Stimulated activated CD8-positive, alpha-beta memory T cell treated with anti-CD3 and anti-CD28 coated beads, Interleukin-12 subunit alpha, Interleukin-12 subunit beta, amount 100 ng/mL, for 1 hour (primary cell): ENCODE results near the gene CACNB2.

Experiments
- DNase-seq: peaks from one replicate; pipeline ENCODE4 v3.0.0-alpha.2; 2020; ENCODE audit warnings: low read depth

The CACNB2 gene

DNA sequence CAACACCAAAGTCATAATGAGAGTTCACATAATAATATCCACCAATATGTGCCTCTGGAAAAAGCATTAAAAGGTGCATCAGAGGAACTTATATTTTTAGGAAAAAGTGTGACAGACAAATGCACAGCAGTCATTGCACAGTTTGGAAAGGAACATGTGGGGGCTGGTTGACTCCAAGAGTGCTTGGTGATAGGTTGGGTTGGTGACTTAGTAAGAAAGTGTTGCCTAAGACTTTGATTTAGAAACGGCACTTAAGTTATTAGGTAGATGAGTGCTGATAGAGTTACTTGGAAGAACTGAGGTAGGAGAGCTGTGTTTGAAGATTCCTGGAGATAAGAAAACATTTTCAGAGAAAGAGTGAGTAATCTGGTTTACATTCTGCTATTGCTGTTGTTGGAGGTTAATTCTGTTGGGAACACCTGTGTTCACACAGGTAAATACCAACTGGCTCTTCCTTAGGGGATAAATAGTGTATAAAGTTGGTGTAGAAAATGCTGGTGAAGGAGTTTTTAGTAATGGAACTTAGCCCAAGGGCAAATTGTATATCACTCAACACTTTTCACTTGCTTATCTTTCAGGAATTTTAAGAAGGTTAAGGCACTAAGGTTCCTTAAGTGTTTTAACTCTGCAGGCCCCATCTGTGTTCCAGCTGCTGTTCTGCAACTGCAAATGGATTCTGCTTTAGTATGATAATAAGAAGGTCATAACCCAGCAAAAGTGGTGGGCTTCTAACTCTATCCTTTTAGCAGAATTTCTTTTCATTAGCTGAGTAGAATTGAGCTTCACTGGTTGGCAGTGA, 315.1 kb downstream of the CACNB2 start:
- DNase-seq: no peak

- no peak for DNase-seq
Observed at GRCh38 chr10:18456984-18457383, 316.8 kb downstream of the CACNB2 start.

DNA sequence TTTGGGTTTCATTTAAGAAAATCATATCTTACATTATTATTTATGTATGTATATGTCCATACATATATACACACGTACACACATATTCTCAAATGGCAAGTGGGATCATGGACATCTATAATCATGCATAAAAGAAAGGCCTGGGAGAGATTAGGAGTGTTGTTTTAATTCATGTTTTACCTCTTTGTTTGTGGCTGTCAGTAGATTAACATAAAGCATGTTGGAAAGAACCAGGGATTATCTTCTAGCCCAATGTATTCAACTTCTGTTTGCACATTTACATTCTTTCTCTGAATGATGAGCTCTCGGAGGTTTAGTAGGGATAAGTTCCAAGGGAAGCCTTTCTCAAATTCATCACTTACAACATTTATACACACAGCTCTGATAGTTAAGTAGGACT, 319.8 kb downstream of the CACNB2 start:
- DNase-seq: no peak

DNA sequence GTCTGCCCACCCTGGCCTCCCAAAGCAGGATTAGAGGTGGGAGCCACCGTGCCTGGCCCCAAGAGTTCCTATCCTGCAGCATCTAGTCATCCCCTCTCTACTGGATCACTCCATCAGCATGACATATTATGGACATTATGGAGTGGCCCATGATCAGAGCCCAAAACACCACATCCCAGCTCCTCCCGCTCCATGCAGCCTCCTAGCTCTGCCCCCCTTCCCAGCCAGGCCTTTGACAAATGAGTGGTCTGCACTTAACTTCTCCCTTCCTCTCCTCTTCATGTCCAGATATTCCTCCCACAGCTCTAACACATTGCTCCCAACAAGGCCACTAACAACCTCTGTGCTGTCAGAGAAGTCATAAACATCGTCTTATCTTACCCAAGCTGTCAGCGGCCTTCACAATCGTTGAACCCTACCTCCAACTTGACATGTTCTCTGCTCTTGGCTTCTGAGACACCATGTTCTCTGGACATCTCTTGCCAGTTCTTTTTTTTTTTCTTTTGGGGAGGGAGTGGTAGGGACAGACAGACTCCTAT, 323.5 kb downstream of the CACNB2 start:
- DNase-seq: no peak

DNA sequence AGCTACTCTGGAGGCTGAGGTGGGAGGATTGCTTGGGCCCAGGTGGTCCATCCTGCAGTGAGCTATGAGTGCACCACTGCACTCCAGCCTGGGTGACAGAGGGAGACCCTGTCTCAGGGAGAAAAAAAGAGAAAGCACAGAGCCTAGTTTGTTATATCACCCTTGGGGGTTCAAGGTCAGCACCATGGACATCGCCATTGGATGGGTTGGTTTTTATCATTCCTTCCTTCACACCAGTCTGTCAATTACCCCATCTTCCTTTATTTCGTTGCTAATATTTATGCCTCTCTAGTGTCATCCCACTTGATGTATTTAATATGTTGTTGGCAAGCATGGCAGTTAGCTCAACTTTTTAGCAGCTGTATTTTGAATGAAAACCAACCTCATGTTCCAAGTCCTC, 328.9 kb downstream of the CACNB2 start:
- DNase-seq: no peak

DNA sequence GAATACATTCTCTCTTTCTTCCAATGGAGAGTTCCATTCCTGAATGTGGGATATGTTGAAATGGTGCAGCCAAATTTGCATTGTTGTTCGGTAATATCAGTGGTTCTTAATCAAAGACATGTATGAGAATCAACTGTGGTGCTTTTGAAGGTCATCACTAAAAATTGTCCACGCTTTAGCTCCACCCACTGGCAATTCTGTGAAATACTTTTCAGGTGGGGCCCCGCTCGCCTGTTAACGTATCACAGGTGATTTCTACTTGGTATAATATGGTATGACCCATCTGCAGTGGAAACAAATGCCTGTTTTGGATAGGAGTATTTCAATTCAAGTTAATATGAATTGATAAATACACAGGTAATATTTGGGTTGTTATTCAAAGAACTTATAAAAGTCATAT, 332.8 kb downstream of the CACNB2 start:
- no peak for DNase-seq

- DNase-seq: no peak
Observed at GRCh38 chr10:18473424-18474117, 333.3 kb downstream of the CACNB2 start.

DNA sequence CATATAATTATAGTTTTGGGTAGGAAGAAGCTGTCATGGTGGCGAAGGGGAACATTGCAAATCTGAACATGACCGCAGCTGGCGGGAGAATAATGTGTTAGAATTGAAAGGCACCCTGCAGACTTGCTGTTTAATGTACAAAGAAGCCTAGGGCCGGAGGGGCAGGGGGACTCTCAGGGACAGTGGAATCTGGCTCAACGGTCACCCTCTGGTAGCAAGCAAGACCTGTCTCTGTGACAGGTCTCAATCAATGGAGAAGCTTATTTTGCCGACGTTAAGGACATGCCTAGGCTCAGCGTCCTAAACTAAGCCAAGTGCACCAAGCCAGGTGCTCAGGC, 333.9 kb downstream of the CACNB2 start:
- DNase-seq: no peak

GRCh38 chr10:18476076-18476647, 335.9 kb downstream of the CACNB2 start:
- DNase-seq: no peak

DNA sequence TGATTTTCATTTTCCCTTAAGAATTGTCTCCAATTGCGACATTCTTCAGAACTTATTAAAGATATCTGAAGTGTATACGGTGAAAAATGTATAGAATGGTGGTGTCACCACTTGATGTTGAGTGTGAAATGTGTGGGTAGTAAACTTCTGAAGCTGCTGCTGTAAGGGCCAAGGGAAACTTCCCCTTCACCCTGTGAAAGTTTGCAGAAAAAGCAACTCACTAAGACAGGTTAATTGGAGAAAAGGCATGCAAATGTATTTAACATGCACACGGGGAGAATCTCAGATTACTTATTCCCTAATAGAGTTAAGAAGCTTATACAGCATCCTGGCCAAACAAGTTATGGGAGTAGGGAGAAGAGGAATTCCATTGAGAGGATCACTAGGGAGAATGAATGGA, 338.1 kb downstream of the CACNB2 start:
- no peak for DNase-seq

- DNase-seq: no peak
Observed at GRCh38 chr10:18479502-18479901, 339.3 kb downstream of the CACNB2 start.

GRCh38 chr10:18483516-18484186, 343.4 kb downstream of the CACNB2 start:
- DNase-seq: no peak

DNA sequence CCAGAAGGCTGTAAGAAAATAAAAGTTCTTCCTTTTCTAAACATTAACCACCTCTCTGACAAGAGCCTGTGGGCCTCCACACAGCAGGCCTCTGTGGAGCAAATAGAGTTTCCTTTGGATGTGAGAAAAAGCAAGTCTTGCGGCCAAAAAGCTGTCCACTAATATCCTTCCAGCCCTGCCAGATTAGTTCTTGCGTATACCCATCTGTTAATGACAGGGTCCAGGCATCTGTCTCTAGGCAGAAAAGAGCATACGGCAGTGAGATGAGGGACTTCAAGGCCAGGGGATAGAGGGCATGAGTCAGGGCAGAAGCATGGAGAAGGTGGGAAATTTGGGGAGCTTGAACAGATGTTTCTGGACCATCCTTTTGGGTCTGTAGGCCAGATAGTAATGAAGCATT, 346.2 kb downstream of the CACNB2 start:
- no peak for DNase-seq

DNA sequence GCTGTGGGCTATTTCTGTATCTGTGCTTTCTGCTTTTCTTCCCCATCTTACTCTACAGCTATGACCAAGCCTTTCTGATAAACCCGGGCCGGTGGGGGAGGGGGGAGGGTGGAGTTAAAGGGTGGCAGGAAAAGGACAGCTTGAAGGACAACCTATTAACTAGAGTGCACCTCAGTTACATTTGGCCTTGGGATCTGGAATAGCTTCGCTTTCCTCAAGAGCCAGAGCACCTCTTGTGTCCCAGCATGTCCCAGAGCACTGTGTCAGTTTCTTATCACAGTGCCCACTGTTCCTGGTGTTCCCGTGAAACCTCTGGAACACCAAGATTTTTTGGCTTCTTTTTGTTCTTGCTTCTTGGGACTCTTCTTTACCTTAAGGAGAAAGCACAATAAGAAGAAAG, 350.5 kb downstream of the CACNB2 start:
- DNase-seq: no peak

- DNase-seq: no peak
Observed at GRCh38 chr10:18497806-18498369, 357.7 kb downstream of the CACNB2 start.

- DNase-seq: no peak
Observed at GRCh38 chr10:18498998-18499397, 358.8 kb downstream of the CACNB2 start.

GRCh38 chr10:18500576-18500975, 360.4 kb downstream of the CACNB2 start:
- DNase-seq: no peak

- DNase-seq: no peak
Observed at GRCh38 chr10:18501198-18501597, 361.0 kb downstream of the CACNB2 start.

DNA sequence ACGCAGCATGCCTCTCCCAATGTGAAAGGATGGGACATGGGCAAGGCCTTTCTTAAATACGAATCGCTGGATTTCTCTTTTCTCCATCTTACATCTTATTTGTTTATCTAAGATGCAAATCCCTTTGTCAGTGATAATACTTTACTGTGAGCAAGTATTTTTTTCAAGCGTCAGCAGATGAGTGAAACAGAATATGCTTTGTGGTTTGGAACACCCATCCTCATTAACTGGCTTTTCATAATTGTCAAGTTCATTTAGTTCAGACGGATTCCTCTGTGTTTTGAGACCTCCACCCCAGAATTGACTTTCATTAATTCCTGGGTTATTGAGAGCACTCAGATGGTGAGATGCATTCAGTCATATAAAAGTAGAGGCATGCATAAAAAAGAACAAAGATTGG, 361.4 kb downstream of the CACNB2 start:
- no peak for DNase-seq

GRCh38 chr10:18504161-18504560, 363.9 kb downstream of the CACNB2 start:
- DNase-seq: no peak

DNA sequence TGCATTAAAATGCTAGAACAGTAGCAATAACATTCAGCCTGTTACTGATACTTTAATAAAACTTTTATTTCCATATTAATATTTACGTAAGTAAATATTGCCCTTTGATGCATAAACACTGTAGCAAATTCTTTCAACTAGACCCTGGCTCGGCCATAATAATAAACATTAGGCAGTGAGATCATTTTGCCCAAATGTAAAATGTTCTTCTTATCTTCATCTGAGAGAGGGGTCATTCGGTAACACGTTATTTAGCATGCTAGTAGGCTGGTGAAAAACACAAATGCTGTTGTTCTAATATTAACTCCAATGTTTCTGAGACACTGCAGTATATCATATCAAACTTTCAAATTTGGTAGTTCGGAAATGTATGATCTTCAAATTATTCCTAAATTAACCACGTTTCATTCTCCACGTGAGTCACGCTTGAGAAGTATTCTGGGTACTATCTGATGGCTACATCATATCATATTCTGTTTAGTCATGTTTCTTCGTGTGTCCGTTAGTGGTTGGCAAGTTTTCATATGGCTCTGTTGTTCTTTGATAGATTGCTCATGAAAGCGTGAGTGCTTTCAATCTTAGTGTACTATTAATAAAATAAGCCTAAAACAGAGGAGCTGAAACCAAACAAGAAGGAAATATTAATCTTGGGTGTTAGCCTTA, 365.4 kb downstream of the CACNB2 start:
- no peak for DNase-seq

DNA sequence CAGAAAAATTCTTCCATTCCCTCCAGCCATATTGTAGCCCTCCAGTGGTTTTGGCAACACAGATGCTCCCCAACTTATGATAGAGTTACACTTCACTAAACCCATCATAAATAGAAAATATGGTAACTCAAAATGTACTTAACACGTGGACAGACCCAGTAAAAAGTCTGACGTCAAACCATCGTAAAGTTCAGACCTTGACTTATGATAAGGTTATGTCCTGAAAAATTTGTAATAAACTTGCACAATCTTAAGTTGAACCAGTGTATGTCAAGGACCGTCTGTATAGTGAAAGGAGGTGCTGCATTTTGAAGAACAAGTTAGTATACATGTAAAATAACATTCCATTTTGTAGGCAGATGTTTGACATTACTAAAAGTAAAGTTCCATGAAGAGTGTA, 368.4 kb downstream of the CACNB2 start:
- DNase-seq: no peak
